Mammary epithelial cell (primary cell): ENCODE measurements around the gene ZNF213.

Source experiments
- CTCF ChIP-seq, 2 donors: IDR thresholded peaks in 1 of 2; conservative IDR thresholded peaks in 1 of 2; 2 replicates each; pipeline ENCODE4 v1.5.1; 2011 to 2012; ENCODE audit warnings: inconsistent platforms in 2 of 2, low read length in 2 of 2, mild to moderate bottlenecking in 2 of 2, control low read depth in 1 of 2, low read depth in 1 of 2; ENCODE audit not compliant: insufficient read depth in 1 of 2; ENCODE audit errors: extremely low read depth in 1 of 2
- EZH2 ChIP-seq: IDR thresholded peaks from 2 replicates; pipeline ENCODE4 v1.6.1; 2012; ENCODE audit warnings: low read length, inconsistent platforms, borderline replicate concordance

DNA sequence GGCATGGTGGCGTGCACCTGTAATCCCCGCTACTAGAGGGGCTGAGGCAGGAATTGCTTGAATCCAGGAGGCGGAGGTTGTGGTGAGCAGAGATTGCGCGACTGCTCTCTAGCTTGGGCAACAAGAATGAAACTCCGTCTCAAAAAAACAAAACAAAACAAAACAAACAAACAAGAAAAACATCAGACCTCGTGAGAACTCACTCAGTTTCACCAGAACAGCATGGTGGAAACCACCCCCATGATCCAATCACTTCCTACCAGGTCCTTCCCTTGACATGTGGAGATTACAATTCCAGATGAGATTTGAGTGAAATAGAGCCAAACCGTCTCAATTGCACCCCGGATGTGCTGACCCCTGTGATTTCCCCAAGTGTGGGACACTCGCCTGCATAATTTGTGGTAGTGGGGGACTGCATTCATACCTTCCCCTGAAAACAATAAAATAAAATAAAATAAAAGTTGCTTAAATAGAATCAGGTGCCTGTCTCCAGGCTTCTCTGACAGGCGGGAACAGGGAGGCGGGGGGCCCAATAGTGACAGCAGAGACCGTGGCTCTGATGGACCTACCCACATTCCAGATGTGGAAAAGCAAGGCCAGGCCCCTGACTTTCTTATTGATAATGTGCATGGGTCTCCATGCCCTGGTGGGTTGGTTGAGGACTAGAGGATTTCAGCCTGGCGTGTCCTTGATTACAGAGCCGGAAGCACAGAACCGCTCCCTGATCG, 48.8 kb upstream of the ZNF213 start:
- TF ChIP-seq CTCF (conservative IDR thresholded peaks at IDR 0.05 in 1 of 2, IDR thresholded peaks at IDR 0.05 in 1 of 2; ENCODE audit: extremely low read depth in 1 of 2, insufficient read depth in 1 of 2, low read depth in 1 of 2, low read length in 2 of 2), result no peak
- no peak for TF ChIP-seq EZH2
